HEK293 (cell line): ENCODE data around the gene RXFP4.
A peak's percentile ranks its signal among the peaks of the same experiment; 100 is the strongest.

Source experiments
- ELK4 ChIP-seq: IDR thresholded peaks from 2 replicates; pipeline ENCODE4 v1.6.1; 2011; ENCODE audit warnings: mild to moderate bottlenecking, low read depth, low read length, borderline replicate concordance
- HOXC10 ChIP-seq: sonication (generic); formaldehyde crosslinking; IDR thresholded peaks from 2 replicates; pipeline ENCODE4 v1.8.1; 2023; ENCODE audit warnings: mild to moderate bottlenecking, missing genetic modification reagents
- INSM2 ChIP-seq: fragments of 450-650 bp; formaldehyde crosslinking; IDR thresholded peaks from 2 replicates; pipeline ENCODE4 v1.5.1; 2016; ENCODE audit warnings: missing biosample characterization, missing genetic modification characterization
- RBAK ChIP-seq: fragments of 450-650 bp; formaldehyde crosslinking; IDR thresholded peaks from 2 replicates; pipeline ENCODE4 v1.5.1; 2016; ENCODE audit warnings: missing biosample characterization, missing genetic modification characterization
- ZBTB44 ChIP-seq: fragments of 450-650 bp; IDR thresholded peaks from 2 replicates; pipeline ENCODE4 v1.5.1; 2018; ENCODE audit warnings: missing biosample characterization, mild to moderate bottlenecking, missing genetic modification characterization
- ZEB2 ChIP-seq: fragments of 450-650 bp; formaldehyde crosslinking; IDR thresholded peaks from 2 replicates; pipeline ENCODE4 v1.5.1; 2016; ENCODE audit warnings: missing biosample characterization, missing genetic modification characterization
- ZNF10 ChIP-seq: fragments of 450-650 bp; formaldehyde crosslinking; IDR thresholded peaks from 2 replicates; pipeline ENCODE4 v1.5.1; 2017; ENCODE audit warnings: missing biosample characterization, missing genetic modification characterization
- ZNF133 ChIP-seq: fragments of 450-650 bp; formaldehyde crosslinking; IDR thresholded peaks from 2 replicates; pipeline ENCODE4 v1.5.1; 2016; ENCODE audit warnings: missing biosample characterization, missing genetic modification characterization
- ZNF148 ChIP-seq: fragments of 450-650 bp; formaldehyde crosslinking; IDR thresholded peaks from 2 replicates; pipeline ENCODE4 v1.5.0; 2017; ENCODE audit warnings: missing biosample characterization, missing genetic modification characterization, borderline replicate concordance
- ZNF248 ChIP-seq: fragments of 450-650 bp; formaldehyde crosslinking; IDR thresholded peaks from 2 replicates; pipeline ENCODE4 v1.5.1; 2017; ENCODE audit warnings: missing biosample characterization, missing genetic modification characterization
- ZNF335 ChIP-seq: fragments of 450-650 bp; formaldehyde crosslinking; conservative IDR thresholded peaks from 2 replicates; pipeline ENCODE4 v1.5.1; 2016; ENCODE audit warnings: missing biosample characterization, missing genetic modification characterization
- ZNF350 ChIP-seq: fragments of 450-650 bp; formaldehyde crosslinking; IDR thresholded peaks from 2 replicates; pipeline ENCODE4 v1.5.0; 2017; ENCODE audit warnings: missing biosample characterization, mild to moderate bottlenecking, missing genetic modification characterization
- ZNF354C ChIP-seq: fragments of 450-650 bp; formaldehyde crosslinking; IDR thresholded peaks from 2 replicates; pipeline ENCODE4 v1.5.1; 2016; ENCODE audit warnings: missing biosample characterization, missing genetic modification characterization, low read depth, borderline replicate concordance
- ZNF366 ChIP-seq: fragments of 450-650 bp; formaldehyde crosslinking; conservative IDR thresholded peaks from 2 replicates; pipeline ENCODE4 v1.5.1; 2016; ENCODE audit warnings: missing biosample characterization, missing genetic modification characterization
- ZNF423 ChIP-seq: fragments of 450-650 bp; formaldehyde crosslinking; IDR thresholded peaks from 2 replicates; pipeline ENCODE4 v1.5.1; 2016; ENCODE audit warnings: missing biosample characterization, missing genetic modification characterization
- ZNF518A ChIP-seq: fragments of 450-650 bp; formaldehyde crosslinking; conservative IDR thresholded peaks from 2 replicates; pipeline ENCODE4 v1.5.1; 2016; ENCODE audit warnings: low read depth, missing biosample characterization, missing genetic modification characterization
- ZNF585B ChIP-seq: fragments of 450-650 bp; formaldehyde crosslinking; IDR thresholded peaks from 2 replicates; pipeline ENCODE4 v1.5.1; 2016; ENCODE audit warnings: missing biosample characterization, missing genetic modification characterization
- ZNF623 ChIP-seq: fragments of 450-650 bp; formaldehyde crosslinking; IDR thresholded peaks from 2 replicates; pipeline ENCODE4 v1.5.1; 2016; ENCODE audit warnings: missing biosample characterization, missing genetic modification characterization
- ZNF629 ChIP-seq: fragments of 450-650 bp; formaldehyde crosslinking; IDR thresholded peaks from 2 replicates; pipeline ENCODE4 v1.5.1; 2017; ENCODE audit warnings: missing biosample characterization, missing genetic modification characterization
- ZNF747 ChIP-seq: fragments of 450-650 bp; formaldehyde crosslinking; IDR thresholded peaks from 2 replicates; pipeline ENCODE4 v1.5.1; 2016; ENCODE audit warnings: missing biosample characterization, missing genetic modification characterization
- ZSCAN16 ChIP-seq: fragments of 450-650 bp; formaldehyde crosslinking; IDR thresholded peaks from 2 replicates; pipeline ENCODE4 v1.5.1; 2016; ENCODE audit warnings: missing biosample characterization, missing genetic modification characterization
- TF ChIP-seq, protein P1 (sequence below): fragments of 450-650 bp; formaldehyde crosslinking; IDR thresholded peaks from 2 replicates; pipeline ENCODE4 v1.5.1; 2016; ENCODE audit warnings: missing biosample characterization, missing genetic modification characterization
- TF ChIP-seq, protein P2 (sequence below): fragments of 450-650 bp; formaldehyde crosslinking; IDR thresholded peaks from 2 replicates; pipeline ENCODE4 v1.5.1; 2016; ENCODE audit warnings: missing biosample characterization, missing genetic modification characterization
- TF ChIP-seq, protein P3 (sequence below): fragments of 450-650 bp; formaldehyde crosslinking; IDR thresholded peaks from 2 replicates; pipeline ENCODE4 v1.5.1; 2016; ENCODE audit warnings: missing biosample characterization, missing genetic modification characterization

Gene RXFP4

DNA sequence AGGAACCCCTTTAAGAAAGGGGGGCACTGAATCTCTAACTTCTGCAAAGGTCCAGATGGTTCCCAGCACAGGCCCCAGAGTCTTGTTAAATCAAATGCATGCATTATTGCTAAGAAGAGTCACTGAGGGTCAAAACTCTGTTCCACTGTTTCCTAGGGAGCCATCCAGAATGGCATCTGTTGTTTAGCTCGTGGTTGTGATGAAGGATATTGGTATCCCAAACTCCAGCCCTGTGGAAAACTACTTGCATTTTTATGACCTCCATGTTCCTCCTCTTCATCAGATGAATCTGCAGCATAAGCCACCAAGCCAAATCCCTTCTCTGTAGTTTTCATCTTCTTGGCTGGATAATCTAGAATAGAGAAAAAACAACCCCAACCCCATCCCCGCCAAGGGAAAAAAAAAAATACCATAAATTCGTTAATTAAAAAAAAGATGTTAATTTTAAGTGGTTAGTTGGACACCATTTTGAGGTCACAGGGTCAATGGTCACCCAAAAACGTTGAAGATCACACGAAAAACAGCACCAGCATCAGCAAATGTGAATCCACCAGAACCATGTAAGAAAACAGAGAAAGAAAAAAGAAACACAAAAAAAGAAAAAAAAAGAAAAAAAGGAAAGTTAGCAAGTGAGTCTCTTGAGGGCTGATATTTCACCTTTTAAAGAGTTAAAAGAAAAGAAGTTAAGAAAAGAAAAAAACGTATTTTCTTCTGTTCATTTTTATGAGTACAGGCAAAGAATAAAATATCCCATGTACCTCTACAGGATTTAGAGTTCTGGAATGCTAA lies 27.3 kb upstream of the RXFP4 start (continued):
- TF ChIP-seq ZBTB44 (tag by site-specific recombination) (no peak), ZNF248 (no peak), ZNF747 (tag by site-specific recombination) (no peak), HOXC10 (CRISPR knock-in tag) (no peak), INSM2 (tag by site-specific recombination) (no peak), ZNF629 (no peak), ZNF366 (tag by site-specific recombination) (peak; percentile 50; the same call in 1 of the 2 replicates), ELK4 (no peak), ZNF423 (tag by site-specific recombination) (no peak), ZNF10 (tag by site-specific recombination) (no peak), ZNF350 (tag by site-specific recombination) (no peak), ZNF148 (tag by site-specific recombination) (no peak), RBAK (tag by site-specific recombination) (no peak), ZNF335 (no peak), ZNF585B (tag by site-specific recombination) (no peak), ZSCAN16 (tag by site-specific recombination) (no peak), ZNF623 (no peak), ZNF518A (tag by site-specific recombination) (no peak), ZNF133 (tag by site-specific recombination) (no peak), ZNF354C (tag by site-specific recombination) (no peak), ZEB2 (tag by site-specific recombination) (no peak)
- TF ChIP-seq, protein P1, sequence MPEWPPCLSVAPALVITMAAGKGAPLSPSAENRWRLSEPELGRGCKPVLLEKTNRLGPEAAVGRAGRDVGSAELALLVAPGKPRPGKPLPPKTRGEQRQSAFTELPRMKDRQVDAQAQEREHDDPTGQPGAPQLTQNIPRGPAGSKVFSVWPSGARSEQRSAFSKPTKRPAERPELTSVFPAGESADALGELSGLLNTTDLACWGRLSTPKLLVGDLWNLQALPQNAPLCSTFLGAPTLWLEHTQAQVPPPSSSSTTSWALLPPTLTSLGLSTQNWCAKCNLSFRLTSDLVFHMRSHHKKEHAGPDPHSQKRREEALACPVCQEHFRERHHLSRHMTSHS = no peak
- TF ChIP-seq, protein P2, sequence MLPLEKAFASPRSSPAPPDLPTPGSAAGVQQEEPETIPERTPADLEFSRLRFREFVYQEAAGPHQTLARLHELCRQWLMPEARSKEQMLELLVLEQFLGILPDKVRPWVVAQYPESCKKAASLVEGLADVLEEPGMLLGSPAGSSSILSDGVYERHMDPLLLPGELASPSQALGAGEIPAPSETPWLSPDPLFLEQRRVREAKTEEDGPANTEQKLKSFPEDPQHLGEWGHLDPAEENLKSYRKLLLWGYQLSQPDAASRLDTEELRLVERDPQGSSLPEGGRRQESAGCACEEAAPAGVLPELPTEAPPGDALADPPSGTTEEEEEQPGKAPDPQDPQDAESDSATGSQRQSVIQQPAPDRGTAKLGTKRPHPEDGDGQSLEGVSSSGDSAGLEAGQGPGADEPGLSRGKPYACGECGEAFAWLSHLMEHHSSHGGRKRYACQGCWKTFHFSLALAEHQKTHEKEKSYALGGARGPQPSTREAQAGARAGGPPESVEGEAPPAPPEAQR (tag by site-specific recombination) = no peak
- TF ChIP-seq, protein P3, sequence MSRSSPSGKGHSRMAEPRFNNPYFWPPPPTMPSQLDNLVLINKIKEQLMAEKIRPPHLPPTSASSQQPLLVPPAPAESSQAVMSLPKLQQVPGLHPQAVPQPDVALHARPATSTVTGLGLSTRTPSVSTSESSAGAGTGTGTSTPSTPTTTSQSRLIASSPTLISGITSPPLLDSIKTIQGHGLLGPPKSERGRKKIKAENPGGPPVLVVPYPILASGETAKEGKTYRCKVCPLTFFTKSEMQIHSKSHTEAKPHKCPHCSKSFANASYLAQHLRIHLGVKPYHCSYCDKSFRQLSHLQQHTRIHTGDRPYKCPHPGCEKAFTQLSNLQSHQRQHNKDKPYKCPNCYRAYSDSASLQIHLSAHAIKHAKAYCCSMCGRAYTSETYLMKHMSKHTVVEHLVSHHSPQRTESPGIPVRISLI (tag by site-specific recombination) = peak; percentile 95
